ENCODE data around the gene APBA1. TPM values are rescaled to one million over a fixed set of nuclear protein-coding genes. Genes with fewer than 3 reads are reported as not detected.

APBA1 gene
- total RNA-seq, 1 experiment from 2014 or later, result 11.0 TPM

DNA sequence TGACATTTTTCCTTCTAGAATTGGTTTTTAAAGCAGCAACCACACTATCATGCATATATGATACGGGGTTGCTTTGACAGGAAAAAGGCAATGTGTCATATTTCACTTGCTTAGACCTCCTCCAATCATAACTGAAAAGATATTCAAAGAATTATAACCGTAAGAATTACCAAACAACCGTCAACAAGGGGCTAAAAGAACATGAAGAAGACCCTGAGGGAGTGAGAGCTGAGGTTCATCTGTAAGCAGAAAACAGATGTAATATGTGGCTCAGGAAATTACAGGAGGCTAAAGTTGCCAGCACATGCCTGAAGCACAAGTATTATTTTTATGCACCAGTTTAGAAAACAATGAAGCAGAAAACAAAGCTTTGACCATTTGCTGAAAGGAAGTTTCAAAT is 78.9 kb downstream of the APBA1 start:
- no peaks in the 10 kb centered on the region for H3K9me3 ChIP-seq (replicated peaks)
- no peaks in the 10 kb centered on the region for H3K27me3 ChIP-seq (replicated peaks)
- no peak for DNase-seq (ENCODE audit: low read depth in 1 of 2, low spot score in 2 of 2)
- no peaks in the 10 kb centered on the region for H3K36me3 ChIP-seq
- H3K4me3 ChIP-seq, result no peak overlapping the region
- H3K4me1 ChIP-seq (replicated peaks), result no peaks in the 10 kb centered on the region
- no peak overlapping the region for H3K27ac ChIP-seq

DNA sequence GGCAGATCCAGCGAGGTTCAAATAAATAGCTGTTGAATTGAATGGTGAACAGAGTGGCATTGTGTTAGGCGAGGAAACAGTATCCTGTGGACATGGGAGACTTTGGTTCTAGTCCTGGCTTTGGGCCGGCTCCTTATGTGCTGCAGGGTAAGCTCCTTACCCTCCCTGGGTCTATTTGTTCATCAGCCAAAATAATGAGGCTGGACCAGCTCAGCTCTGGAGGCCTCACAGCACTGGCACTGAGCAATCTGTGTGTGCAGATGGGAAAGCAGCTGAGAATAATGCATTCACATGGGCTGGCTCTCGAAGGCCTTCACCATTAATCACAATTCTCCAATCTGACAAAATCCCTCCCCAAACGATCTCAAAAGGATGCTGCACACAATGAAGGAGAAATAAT is 81.9 kb downstream of the APBA1 start:
- no peaks in the 10 kb centered on the region for H3K36me3 ChIP-seq
- no peak overlapping the region for H3K4me3 ChIP-seq
- DNase-seq (ENCODE audit: low read depth in 1 of 2, low spot score in 2 of 2), result no peak
- H3K4me1 ChIP-seq (replicated peaks), result no peaks in the 10 kb centered on the region
- no peak overlapping the region for H3K27ac ChIP-seq
- H3K27me3 ChIP-seq (replicated peaks), result no peaks in the 10 kb centered on the region
- no peaks in the 10 kb centered on the region for H3K9me3 ChIP-seq (replicated peaks)

DNA sequence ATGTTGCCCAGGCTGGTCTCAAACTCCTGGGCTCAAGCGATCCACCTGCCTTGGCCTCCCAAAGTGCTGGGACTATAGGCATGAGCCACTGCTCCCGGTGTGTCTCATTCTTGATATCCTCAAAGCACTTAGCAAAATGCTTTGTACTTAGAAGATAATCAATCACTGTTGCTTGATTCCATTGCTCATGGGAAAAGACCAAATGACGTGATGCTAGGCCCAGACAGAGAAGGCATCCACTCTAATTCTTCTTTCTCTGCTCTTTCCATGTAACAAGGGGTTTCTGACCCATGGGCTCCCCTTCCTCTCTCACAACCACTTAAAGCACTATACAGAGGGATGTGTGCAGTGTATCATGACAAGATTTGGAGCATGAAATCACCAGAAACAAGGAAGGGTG is 83.0 kb downstream of the APBA1 start:
- Histone ChIP-seq H3K27ac (no peak overlapping the region), H3K4me1 (replicated peaks) (no peaks in the 10 kb centered on the region), H3K9me3 (replicated peaks) (no peaks in the 10 kb centered on the region), H3K4me3 (no peak overlapping the region), H3K36me3 (no peaks in the 10 kb centered on the region), H3K27me3 (replicated peaks) (no peaks in the 10 kb centered on the region)
- DNase-seq (ENCODE audit: low read depth in 1 of 2, low spot score in 2 of 2), result no peak

DNA sequence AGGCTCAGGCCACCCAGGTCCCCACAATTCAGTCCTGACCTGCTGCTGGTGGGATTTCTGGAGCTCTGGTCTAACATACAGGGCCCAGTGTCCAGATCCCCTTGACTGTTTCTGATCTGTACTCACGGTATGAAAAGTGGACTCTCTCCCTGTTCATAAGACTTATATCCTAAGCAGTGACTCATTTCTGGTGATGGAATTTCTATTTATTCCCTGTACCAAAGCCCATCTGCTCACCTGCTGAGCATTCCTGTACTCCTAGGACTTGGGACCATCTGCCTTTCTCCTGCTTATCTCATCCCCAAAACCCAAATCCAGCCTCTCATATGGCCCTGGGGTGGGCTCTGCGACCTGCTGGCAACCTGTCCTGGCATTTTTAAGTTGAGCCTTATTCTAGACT is 86.6 kb downstream of the APBA1 start:
- H3K9me3 ChIP-seq (replicated peaks), result no peaks in the 10 kb centered on the region
- DNase-seq (ENCODE audit: low read depth in 1 of 2, low spot score in 2 of 2), result no peak
- no peak overlapping the region for H3K27ac ChIP-seq
- no peak overlapping the region for H3K4me3 ChIP-seq
- H3K4me1 ChIP-seq (replicated peaks), result peaks cover 11% of the 10 kb centered on the region; the same call in 1 of the 2 replicates
- H3K27me3 ChIP-seq (replicated peaks), result no peaks in the 10 kb centered on the region
- no peaks in the 10 kb centered on the region for H3K36me3 ChIP-seq

DNA sequence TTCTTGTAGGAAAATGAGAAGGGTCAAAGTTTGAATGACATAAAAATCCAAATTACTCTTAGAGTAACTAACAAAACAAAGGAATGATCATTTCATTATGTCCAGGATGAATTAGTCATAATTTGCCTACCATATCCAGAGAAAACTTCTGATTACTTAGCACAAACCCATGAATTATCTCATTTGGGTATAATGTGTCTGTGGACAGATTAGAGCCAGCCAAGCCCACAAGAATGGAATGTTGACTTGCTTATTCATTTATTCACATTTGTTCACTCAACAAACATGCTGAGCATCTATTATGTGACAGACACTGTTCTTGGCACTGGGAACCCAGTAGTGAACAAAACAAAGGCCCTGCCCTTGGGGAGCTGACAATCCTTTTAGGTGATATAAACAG is 87.4 kb downstream of the APBA1 start:
- Histone ChIP-seq H3K27ac (no peak overlapping the region), H3K36me3 (no peaks in the 10 kb centered on the region)
- no peak for DNase-seq (ENCODE audit: low read depth in 1 of 2, low spot score in 2 of 2)

DNA sequence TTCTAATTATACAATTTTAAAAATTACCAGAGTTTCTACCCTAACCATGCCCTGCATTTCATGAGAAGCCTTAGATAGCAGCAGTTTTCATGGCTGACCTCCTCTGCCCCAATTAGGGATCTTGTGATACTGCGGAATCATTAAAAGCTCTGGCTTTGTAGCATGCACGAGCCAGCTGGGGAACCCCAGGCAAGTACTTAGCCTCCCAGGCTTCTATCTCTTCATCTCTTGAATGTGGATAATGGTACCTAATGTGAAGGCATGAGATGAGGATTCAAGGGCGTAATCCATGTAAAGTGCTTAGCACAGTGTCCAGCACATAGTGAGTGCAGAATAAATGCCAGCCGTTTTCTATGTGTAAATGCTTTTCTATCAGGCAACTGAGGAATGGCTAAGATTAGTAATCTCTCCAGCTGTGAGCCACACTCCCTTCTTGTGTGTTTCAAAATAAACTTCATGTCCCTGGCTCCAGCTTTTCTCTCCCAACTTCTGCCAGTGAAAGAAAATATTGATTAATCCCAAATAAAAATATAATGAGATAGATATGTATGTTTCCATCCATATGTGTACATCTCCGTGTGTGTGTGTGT is 88.4 kb downstream of the APBA1 start:
- Histone ChIP-seq H3K36me3 (no peaks in the 10 kb centered on the region), H3K27me3 (replicated peaks) (no peaks in the 10 kb centered on the region), H3K4me1 (replicated peaks) (peaks cover 11% of the 10 kb centered on the region; the same call in 1 of the 2 replicates), H3K9me3 (replicated peaks) (no peaks in the 10 kb centered on the region), H3K27ac (no peak overlapping the region), H3K4me3 (no peak overlapping the region)
- DNase-seq (ENCODE audit: low read depth in 1 of 2, low spot score in 2 of 2), result no peak

More for the DNA sequence above, 87.4 kb downstream of the APBA1 start:
- Histone ChIP-seq H3K4me1 (replicated peaks) (peaks cover 11% of the 10 kb centered on the region; the same call in 1 of the 2 replicates), H3K9me3 (replicated peaks) (no peaks in the 10 kb centered on the region), H3K27me3 (replicated peaks) (no peaks in the 10 kb centered on the region), H3K4me3 (no peak overlapping the region)

DNA sequence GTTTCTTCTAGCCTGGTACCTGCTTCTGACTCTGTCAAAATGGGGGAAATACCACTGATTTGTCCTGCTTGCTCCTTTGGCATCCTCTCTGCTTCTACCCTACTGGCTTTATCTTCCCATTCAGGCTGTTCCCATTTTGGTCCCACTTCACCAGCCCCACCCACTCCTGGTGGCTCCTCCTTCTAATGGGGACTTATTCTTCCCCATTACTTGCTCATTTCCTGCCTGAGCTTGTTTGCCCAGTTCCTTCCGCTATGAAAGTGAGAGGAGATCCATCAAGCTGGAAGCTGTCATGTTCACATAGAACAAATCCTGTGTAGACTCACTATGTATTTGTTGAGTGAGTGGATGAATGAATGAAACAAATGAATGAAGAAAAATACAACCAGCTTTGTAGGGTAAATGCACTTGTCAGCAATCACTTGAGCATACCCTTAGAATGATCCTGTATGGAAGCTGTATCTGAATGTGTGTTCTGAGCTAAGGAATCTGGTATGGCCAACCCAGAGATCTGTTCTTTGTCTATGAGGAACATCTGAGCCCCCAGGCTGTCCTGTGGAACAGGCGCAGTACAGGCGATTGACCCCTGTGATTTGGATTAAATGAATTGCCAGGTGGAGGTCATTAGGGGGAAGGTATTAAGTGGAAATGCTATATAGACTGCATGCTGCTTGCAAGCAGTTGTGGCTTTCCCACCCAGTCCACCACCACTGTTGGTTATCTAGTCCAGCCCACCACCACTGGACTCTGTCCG is 89.5 kb downstream of the APBA1 start:
- no peak overlapping the region for H3K27ac ChIP-seq
- H3K4me1 ChIP-seq (replicated peaks), result peaks cover 11% of the 10 kb centered on the region; the same call in 1 of the 2 replicates
- H3K27me3 ChIP-seq (replicated peaks), result no peaks in the 10 kb centered on the region
- no peak for DNase-seq (ENCODE audit: low read depth in 1 of 2, low spot score in 2 of 2)
- H3K4me3 ChIP-seq, result no peak overlapping the region
- no peaks in the 10 kb centered on the region for H3K9me3 ChIP-seq (replicated peaks)
- H3K36me3 ChIP-seq, result no peaks in the 10 kb centered on the region

DNA sequence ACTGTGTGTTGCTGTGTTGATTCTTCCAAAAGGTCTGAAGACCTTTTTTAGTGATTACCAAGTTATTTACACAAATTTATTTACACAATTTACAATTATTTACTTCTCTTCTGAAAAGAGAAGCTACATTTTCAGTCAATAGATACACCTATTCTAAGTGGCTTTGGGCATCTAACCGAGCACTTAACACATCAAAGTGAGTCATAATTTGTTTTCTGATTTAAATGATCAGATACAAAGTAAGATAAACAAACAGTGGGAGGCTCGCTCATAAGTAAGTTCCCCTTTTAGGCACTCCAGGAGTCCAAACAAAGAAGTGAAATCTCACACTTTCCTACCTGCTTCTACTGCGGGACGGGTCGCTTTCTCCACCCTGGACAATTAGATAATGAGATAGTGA is 90.2 kb downstream of the APBA1 start:
- H3K27me3 ChIP-seq (replicated peaks), result no peaks in the 10 kb centered on the region
- H3K27ac ChIP-seq, result no peak overlapping the region
- peaks cover 11% of the 10 kb centered on the region; the same call in 1 of the 2 replicates for H3K4me1 ChIP-seq (replicated peaks)
- DNase-seq (ENCODE audit: low read depth in 1 of 2, low spot score in 2 of 2), result no peak
- no peaks in the 10 kb centered on the region for H3K9me3 ChIP-seq (replicated peaks)
- H3K36me3 ChIP-seq, result no peaks in the 10 kb centered on the region
- no peak overlapping the region for H3K4me3 ChIP-seq

DNA sequence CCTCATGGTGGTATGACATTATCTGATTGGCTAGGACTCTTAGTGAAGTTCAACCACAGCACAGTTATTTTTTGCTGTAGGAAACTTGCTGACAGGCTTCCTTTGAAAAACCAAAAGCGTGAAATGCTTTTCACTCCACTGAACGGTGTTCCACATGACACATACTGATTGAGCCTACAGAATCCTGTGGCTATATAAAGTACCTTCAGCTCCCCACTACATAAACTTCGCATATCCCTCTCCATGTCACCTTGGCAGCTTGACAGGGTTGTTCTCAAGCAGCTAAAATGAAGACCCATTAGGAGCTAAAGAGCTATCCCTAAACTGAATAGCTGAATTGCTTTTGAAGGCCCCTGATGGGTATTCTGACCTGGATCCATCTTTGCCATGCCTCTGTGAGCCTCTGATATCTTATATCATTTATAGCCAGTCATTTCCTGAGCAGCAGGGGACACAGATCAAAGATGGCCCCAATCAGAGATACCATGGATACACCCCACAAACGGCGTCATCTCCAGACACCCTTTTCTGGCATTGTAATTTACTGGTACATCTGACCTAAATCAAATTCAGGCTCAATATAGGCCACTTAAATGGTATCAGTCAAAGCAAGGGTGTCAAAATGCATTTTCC is 91.5 kb downstream of the APBA1 start:
- Histone ChIP-seq H3K9me3 (replicated peaks) (no peaks in the 10 kb centered on the region), H3K4me3 (no peak overlapping the region), H3K36me3 (no peaks in the 10 kb centered on the region), H3K27me3 (replicated peaks) (no peaks in the 10 kb centered on the region), H3K27ac (no peak overlapping the region), H3K4me1 (replicated peaks) (peaks cover 11% of the 10 kb centered on the region; the same call in 1 of the 2 replicates)
- no peak for DNase-seq (ENCODE audit: low read depth in 1 of 2, low spot score in 2 of 2)

DNA sequence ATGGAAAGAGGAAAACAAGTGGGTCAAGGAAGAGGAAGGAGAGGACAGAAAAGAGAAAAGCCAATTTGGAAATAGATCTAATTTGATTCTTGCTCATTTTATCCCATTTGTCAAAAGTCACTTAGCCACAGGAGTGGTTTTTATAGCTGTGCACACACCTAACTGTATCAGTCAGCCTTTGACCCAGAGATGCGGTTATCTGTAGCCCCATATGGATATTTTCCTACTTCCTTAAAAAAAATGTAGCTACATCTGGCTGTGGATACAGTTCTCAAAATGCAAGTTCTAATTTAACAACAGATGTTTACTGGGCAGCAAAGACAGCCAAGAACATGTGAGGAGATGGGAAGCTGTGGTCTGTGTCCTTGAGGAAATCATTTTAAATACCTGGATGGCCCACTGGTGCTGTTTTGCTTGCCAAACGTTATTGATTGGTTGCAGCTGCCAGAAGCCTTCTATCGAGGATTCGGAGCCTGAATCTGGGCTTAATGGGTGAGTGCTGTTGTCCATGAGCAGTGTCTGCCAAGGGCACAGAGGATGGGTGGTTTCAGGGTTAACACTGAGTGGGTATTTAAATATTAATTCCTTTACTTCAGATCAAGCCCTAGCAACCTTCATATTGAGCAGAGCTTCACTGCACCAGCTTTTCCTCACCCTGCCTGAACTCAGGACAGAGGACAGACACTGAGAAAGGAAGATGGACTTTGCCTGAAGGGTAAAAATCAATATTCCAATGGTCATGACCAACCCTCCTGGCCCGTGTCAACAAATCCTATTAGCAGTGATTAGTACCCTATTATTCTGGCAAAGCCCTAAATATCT is 92.2 kb downstream of the APBA1 start:
- DNase-seq (ENCODE audit: low read depth in 1 of 2, low spot score in 2 of 2), result no peak

DNA sequence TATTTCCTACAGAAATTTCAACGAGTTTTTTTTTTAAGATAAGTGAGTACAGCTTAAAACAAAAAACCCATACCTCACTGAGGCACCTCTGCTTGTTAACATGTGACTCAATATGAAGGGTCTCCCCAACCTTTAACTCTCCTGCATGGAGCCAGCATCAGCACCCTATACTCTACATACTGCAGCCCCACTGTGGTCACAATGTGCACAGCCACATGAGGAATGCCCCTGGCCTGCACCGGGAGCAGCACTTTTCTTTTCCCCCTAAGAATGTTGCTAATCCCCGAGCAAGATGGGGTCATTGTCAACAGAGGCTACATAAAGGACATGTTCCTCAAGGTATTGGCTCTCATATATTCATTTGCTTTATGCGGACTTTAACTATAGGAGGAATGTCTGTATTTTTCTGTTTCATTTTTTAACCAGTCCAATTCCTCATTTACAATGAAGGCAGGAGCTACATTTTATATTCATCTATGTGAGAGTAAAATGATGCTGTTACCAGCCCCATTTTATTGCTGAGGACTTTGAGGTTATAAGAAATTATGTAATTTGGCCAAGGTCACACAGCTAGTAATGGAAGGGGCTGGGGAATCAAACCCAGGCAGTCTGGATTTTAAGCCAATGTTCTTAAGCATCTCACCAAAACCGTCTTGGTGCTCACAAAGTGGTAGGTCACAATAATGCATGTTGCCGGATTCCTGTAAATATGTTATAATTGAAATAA is 93.0 kb downstream of the APBA1 start:
- H3K36me3 ChIP-seq, result no peaks in the 10 kb centered on the region
- H3K27ac ChIP-seq, result no peak overlapping the region
- no peaks in the 10 kb centered on the region for H3K27me3 ChIP-seq (replicated peaks)
- H3K9me3 ChIP-seq (replicated peaks), result no peaks in the 10 kb centered on the region
- no peak overlapping the region for H3K4me3 ChIP-seq
- no peak for DNase-seq (ENCODE audit: low read depth in 1 of 2, low spot score in 2 of 2)
- peaks cover 11% of the 10 kb centered on the region; the same call in 1 of the 2 replicates for H3K4me1 ChIP-seq (replicated peaks)

More for the DNA sequence above, 92.2 kb downstream of the APBA1 start:
- Histone ChIP-seq H3K9me3 (replicated peaks) (no peaks in the 10 kb centered on the region), H3K27ac (no peak overlapping the region), H3K4me3 (no peak overlapping the region), H3K4me1 (replicated peaks) (peaks cover 11% of the 10 kb centered on the region; the same call in 1 of the 2 replicates), H3K36me3 (no peaks in the 10 kb centered on the region), H3K27me3 (replicated peaks) (no peaks in the 10 kb centered on the region)

DNA sequence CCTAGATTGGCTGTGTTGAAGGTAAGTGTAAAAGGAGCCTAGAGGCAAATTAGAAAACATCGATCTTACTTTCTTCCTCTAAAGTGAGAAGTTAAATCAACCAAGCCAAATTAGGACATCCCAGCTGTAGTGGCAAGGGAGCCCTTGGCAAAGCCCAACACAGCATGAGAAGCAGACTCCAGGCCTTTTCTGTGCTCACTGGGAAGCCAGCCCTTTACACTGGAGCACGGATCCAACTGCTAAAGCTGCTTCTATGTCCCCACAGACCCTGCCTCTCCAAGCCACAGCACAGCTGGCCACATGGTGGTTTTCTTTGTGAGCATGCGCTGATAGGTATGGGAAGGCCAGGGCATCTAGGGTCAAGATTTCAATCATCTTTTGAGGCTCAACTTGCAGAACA is 94.1 kb downstream of the APBA1 start:
- Histone ChIP-seq H3K27me3 (replicated peaks) (no peaks in the 10 kb centered on the region), H3K4me3 (no peak overlapping the region), H3K9me3 (replicated peaks) (no peaks in the 10 kb centered on the region), H3K4me1 (replicated peaks) (peaks cover 19% of the 10 kb centered on the region), H3K36me3 (no peaks in the 10 kb centered on the region), H3K27ac (no peak overlapping the region)
- DNase-seq (ENCODE audit: low read depth in 1 of 2, low spot score in 2 of 2), result no peak

DNA sequence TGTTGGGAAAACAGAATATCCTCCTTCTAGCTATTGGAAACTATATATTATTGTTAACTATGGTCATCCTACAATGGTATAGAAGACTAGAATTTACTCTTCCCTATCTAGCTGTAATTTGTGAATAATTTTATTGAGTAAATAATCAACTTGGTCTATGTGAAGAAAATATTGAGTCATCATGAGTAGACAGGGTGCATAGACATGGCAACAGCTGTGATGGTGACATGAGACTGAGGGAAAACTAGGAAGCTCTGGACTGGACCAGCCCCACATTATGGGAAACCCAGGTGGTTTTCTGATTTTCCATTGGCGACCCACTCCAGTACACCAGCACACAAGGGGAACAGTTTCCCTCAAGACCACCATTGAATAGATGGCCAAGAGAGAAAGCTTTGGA is 95.0 kb downstream of the APBA1 start:
- Histone ChIP-seq H3K4me3 (no peak overlapping the region), H3K4me1 (replicated peaks) (peaks cover 19% of the 10 kb centered on the region), H3K27ac (no peak overlapping the region), H3K27me3 (replicated peaks) (no peaks in the 10 kb centered on the region), H3K36me3 (no peaks in the 10 kb centered on the region), H3K9me3 (replicated peaks) (no peaks in the 10 kb centered on the region)
- DNase-seq (ENCODE audit: low read depth in 1 of 2, low spot score in 2 of 2), result no peak

Measured in SJSA1 (cell line).